ENCODE data around the gene DNAJC28. TPM values are rescaled to one million over a fixed set of nuclear protein-coding genes. Genes with fewer than 3 reads are reported as not detected.

Gene DNAJC28
- total and polyA plus RNA-seq, 4 donors = 0.74 to 1.6 (median 1.3) TPM

DNA sequence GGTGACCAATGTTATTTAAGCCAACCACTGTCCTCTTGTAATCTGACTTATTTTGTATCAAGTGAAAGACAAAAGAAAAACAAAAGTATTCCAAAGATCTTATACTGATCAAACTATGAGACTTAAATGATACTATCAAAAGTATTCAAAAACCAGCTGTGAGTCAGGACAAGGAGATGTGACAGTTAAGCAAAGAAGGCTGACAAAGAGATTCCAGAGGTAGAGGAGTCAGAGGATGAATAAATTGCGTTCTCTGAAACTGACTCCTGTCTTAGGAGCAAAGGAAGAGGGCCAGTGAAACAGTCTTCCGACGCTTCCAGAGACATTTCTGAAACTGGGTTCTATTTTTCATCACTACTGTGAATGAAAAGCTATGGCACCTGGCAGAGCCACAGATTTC, 32.7 kb downstream of the DNAJC28 start:
- H3K9ac ChIP-seq (ENCODE audit: insufficient read depth in 1 of 2, low read length in 2 of 2) = no peak overlapping the region
- ATAC-seq (ENCODE audit: insufficient read depth, low FRiP score) (no peak), DNase-seq (no peak)
- WGBS, 2 donors = 95 to 99% methylated on average over 3 of the region's 3 CpGs
- no peaks in the 10 kb centered on the region for H3K27me3 ChIP-seq (ENCODE audit: control insufficient read depth in 3 of 3, insufficient read depth in 3 of 3, low read length in 2 of 3)
- no peaks in the 10 kb centered on the region for H3K4me1 ChIP-seq (ENCODE audit: control insufficient read depth in 5 of 5, insufficient read depth in 5 of 5, low read length in 5 of 5)
- peaks cover 4 to 22% (median 13%) of the 10 kb centered on the region in 4 donors for H3K36me3 ChIP-seq (ENCODE audit: control insufficient read depth in 4 of 4, insufficient read depth in 4 of 4, low read length in 4 of 4)
- H3K27ac ChIP-seq (ENCODE audit: low read depth in 1 of 2, low read length in 1 of 2) = no peak overlapping the region
- no peak overlapping the region for H3K4me3 ChIP-seq
- no peaks in the 10 kb centered on the region for H3K9me3 ChIP-seq (ENCODE audit: control insufficient read depth in 4 of 4, insufficient read depth in 3 of 4, low read length in 3 of 4)
- TF ChIP-seq, protein P1, sequence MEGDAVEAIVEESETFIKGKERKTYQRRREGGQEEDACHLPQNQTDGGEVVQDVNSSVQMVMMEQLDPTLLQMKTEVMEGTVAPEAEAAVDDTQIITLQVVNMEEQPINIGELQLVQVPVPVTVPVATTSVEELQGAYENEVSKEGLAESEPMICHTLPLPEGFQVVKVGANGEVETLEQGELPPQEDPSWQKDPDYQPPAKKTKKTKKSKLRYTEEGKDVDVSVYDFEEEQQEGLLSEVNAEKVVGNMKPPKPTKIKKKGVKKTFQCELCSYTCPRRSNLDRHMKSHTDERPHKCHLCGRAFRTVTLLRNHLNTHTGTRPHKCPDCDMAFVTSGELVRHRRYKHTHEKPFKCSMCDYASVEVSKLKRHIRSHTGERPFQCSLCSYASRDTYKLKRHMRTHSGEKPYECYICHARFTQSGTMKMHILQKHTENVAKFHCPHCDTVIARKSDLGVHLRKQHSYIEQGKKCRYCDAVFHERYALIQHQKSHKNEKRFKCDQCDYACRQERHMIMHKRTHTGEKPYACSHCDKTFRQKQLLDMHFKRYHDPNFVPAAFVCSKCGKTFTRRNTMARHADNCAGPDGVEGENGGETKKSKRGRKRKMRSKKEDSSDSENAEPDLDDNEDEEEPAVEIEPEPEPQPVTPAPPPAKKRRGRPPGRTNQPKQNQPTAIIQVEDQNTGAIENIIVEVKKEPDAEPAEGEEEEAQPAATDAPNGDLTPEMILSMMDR (IDR thresholded peaks at IDR 0.05; ENCODE audit: control extremely low read depth, extremely low read depth) = no peak

- WGBS, 2 donors = 90 to 95% methylated on average over 6 of the region's 6 CpGs
- Histone ChIP-seq H3K4me1 (ENCODE audit: control insufficient read depth in 5 of 5, insufficient read depth in 5 of 5, low read length in 5 of 5) (no peaks in the 10 kb centered on the region), H3K9ac (ENCODE audit: insufficient read depth in 1 of 2, low read length in 2 of 2) (no peak overlapping the region), H3K27ac (ENCODE audit: low read depth in 1 of 2, low read length in 1 of 2) (no peak overlapping the region), H3K9me3 (ENCODE audit: control insufficient read depth in 4 of 4, insufficient read depth in 3 of 4, low read length in 3 of 4) (no peaks in the 10 kb centered on the region), H3K27me3 (ENCODE audit: control insufficient read depth in 3 of 3, insufficient read depth in 3 of 3, low read length in 2 of 3) (no peaks in the 10 kb centered on the region), H3K36me3 (ENCODE audit: control insufficient read depth in 4 of 4, insufficient read depth in 4 of 4, low read length in 4 of 4) (peaks cover 10 to 20% (median 13%) of the 10 kb centered on the region in 4 donors), H3K4me3 (no peak overlapping the region)
- no peak for ATAC-seq (ENCODE audit: insufficient read depth, low FRiP score)
- no peak for DNase-seq
- TF ChIP-seq, protein P1 (IDR thresholded peaks at IDR 0.05; ENCODE audit: control extremely low read depth, extremely low read depth) = no peak
Measured at GRCh38 chr21:33455686-33456446, 35.6 kb downstream of the DNAJC28 start.

GRCh38 chr21:33452362-33452761, 39.2 kb downstream of the DNAJC28 start:
- H3K4me3 ChIP-seq = no peak overlapping the region
- no peaks in the 10 kb centered on the region for H3K27me3 ChIP-seq (ENCODE audit: control insufficient read depth in 3 of 3, insufficient read depth in 3 of 3, low read length in 2 of 3)
- DNase-seq (no peak), ATAC-seq (ENCODE audit: insufficient read depth, low FRiP score) (no peak)
- H3K9ac ChIP-seq (ENCODE audit: insufficient read depth in 1 of 2, low read length in 2 of 2) = no peak overlapping the region
- H3K9me3 ChIP-seq (ENCODE audit: control insufficient read depth in 4 of 4, insufficient read depth in 3 of 4, low read length in 3 of 4) = no peaks in the 10 kb centered on the region
- WGBS, 2 donors = 89 to 92% methylated on average over 3 of the region's 3 CpGs
- no peaks in the 10 kb centered on the region for H3K4me1 ChIP-seq (ENCODE audit: control insufficient read depth in 5 of 5, insufficient read depth in 5 of 5, low read length in 5 of 5)
- H3K27ac ChIP-seq (ENCODE audit: low read depth in 1 of 2, low read length in 1 of 2) = no peak overlapping the region
- TF ChIP-seq, protein P1 (IDR thresholded peaks at IDR 0.05; ENCODE audit: control extremely low read depth, extremely low read depth) = no peak
- H3K36me3 ChIP-seq (ENCODE audit: control insufficient read depth in 4 of 4, insufficient read depth in 4 of 4, low read length in 4 of 4) = peaks cover 8 to 13% (median 11%) of the 10 kb centered on the region in 4 donors
